Caco-2 (cell line): Measurements from ENCODE around the gene ALK. TPM values are rescaled to one million over a fixed set of nuclear protein-coding genes. Genes with fewer than 3 reads are reported as not detected.

Experiments used
- BruUV-seq: library from RNA; stranded (reverse); fragments of 400-500 nt; replicated peaks from 2 replicates; lab custom pipeline; 2021; lab: Mats Ljungman, UMichigan
- CTCF ChIA-PET: fragments of 300-600 bp; sonication (Branson Sonifier 250); formaldehyde crosslinking; loops from one replicate; lab custom pipeline; 2022; ENCODE audit warnings: antibody characterized with exemption; lab: Charles Lee
- POLR2A ChIA-PET: fragments of 300-600 bp; sonication (Branson Sonifier 250); formaldehyde crosslinking; loops from one replicate; lab custom pipeline; 2022; ENCODE audit warnings: antibody characterized with exemption; lab: Charles Lee
- DNase-seq, 2 experiments: peaks; one replicate each; pipeline versions ENCODE4 v3.0.0 to v3.0.0-alpha.2; 2020 to 2022
- H3K27me3 ChIP-seq: replicated peaks from 2 replicates; pipeline ENCODE4 v1.6.0; 2011; ENCODE audit warnings: low read length; ENCODE audit not compliant: control insufficient read depth, insufficient read depth
- H3K36me3 ChIP-seq: 2 replicates; pipeline ENCODE4 v1.5.1; 2011; ENCODE audit warnings: low read length; ENCODE audit not compliant: control insufficient read depth, insufficient read depth
- H3K4me1 ChIP-seq: fragments of 250-450 bp; sonication (Bioruptor Pico); 2 replicates; pipeline ENCODE4 v1.5.1; 2020; ENCODE audit warnings: mild to moderate bottlenecking
- H3K4me3 ChIP-seq: 2 replicates; pipeline ENCODE4 v1.5.1; 2011; ENCODE audit warnings: low read depth, mild to moderate bottlenecking, control low read depth, low read length
- H3K9me3 ChIP-seq: fragments of 250-450 bp; sonication (Bioruptor Pico); 2 replicates; pipeline ENCODE4 v1.5.1; 2020; ENCODE audit warnings: mild to moderate bottlenecking, moderate library complexity
- H3K27ac Mint-ChIP-seq: one replicate; pipeline ENCODE4 v1.8.0; 2022; ENCODE audit warnings: mixed read lengths; ENCODE audit not compliant: unreplicated experiment
- H3K27me3 Mint-ChIP-seq: one replicate; pipeline ENCODE4 v1.8.0; 2022; ENCODE audit warnings: mixed read lengths; ENCODE audit not compliant: insufficient read depth, unreplicated experiment
- H3K36me3 Mint-ChIP-seq: one replicate; pipeline ENCODE4 v1.8.0; 2022; ENCODE audit warnings: mild to moderate bottlenecking, mixed read lengths; ENCODE audit not compliant: insufficient read depth, unreplicated experiment
- H3K4me1 Mint-ChIP-seq: one replicate; pipeline ENCODE4 v1.8.0; 2022; ENCODE audit warnings: low read depth, mixed read lengths; ENCODE audit not compliant: unreplicated experiment
- H3K4me3 Mint-ChIP-seq: one replicate; pipeline ENCODE4 v1.8.0; 2022; ENCODE audit warnings: mild to moderate bottlenecking, moderate library complexity, mixed read lengths; ENCODE audit not compliant: unreplicated experiment
- H3K9me3 Mint-ChIP-seq: one replicate; pipeline ENCODE4 v1.8.0; 2022; ENCODE audit warnings: mixed read lengths; ENCODE audit not compliant: unreplicated experiment
- intact Hi-C: fragments of 100-400 bp; cut with micrococcal nuclease; formaldehyde crosslinking; loops from one replicate; pipeline ENCODE4 v1.10.0; 2022; ENCODE audit not compliant: unreplicated experiment
- total RNA-seq: library from RNA; stranded (reverse); gene quantifications from 2 replicates; pipeline ENCODE4 v1.2.3, GENCODE V29; 2022
- TF ChIP-seq, protein P1 (sequence below), 2 experiments: fragments of 200-600 bp in 1 of 2; IDR thresholded peaks; 1 replicate in 1 of 2; 2 replicates in 1 of 2; pipeline versions ENCODE4 v1.5.1 to v1.8.0; 2011 to 2022; ENCODE audit warnings: antibody characterized with exemption in 1 of 2, control low read depth in 1 of 2, inconsistent platforms in 1 of 2, low read depth in 1 of 2, low read length in 1 of 2, mild to moderate bottlenecking in 1 of 2, moderate library complexity in 1 of 2; ENCODE audit not compliant: insufficient read depth in 1 of 2, severe bottlenecking in 1 of 2, unreplicated experiment in 1 of 2

ALK gene
- total RNA-seq, 1 experiment from 2014 or later: 0.11 TPM

DNA sequence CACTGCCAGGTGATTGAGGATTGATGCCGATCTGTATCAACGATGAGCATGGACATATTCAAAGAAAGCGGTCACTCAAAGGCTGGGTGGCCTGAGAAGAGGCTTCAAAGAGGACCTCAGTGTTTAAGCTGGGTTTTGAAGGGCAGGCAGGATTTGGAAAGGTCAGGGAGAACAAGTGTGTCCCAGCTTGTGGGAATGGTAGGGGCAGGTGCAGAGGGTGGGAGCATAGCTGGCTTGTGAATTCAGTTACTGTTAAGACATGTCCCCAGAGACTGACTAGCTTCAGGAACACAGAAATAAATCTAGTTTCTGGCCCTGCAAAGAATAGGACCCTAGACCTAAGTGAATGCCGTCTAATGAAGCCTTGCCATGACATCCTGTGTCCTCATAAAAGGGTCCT is 442.7 kb downstream of the ALK start:
- Mint-ChIP-seq H3K4me1 (no peaks in the 10 kb centered on the region), H3K27ac (no peak overlapping the region), H3K4me3 (no peak overlapping the region), H3K9me3 (peaks cover 4% of the 10 kb centered on the region), H3K36me3 (no peaks in the 10 kb centered on the region), H3K27me3 (peaks cover 22% of the 10 kb centered on the region)
- H3K9me3 ChIP-seq: no peaks in the 10 kb centered on the region; the same call in 1 of the 2 replicates
- H3K27me3 ChIP-seq: no peaks in the 10 kb centered on the region
- no peak for DNase-seq
- H3K4me3 ChIP-seq: no peak overlapping the region
- H3K36me3 ChIP-seq: no peaks in the 10 kb centered on the region
- no TSS peak for BruUV-seq
- TF ChIP-seq, protein P1, sequence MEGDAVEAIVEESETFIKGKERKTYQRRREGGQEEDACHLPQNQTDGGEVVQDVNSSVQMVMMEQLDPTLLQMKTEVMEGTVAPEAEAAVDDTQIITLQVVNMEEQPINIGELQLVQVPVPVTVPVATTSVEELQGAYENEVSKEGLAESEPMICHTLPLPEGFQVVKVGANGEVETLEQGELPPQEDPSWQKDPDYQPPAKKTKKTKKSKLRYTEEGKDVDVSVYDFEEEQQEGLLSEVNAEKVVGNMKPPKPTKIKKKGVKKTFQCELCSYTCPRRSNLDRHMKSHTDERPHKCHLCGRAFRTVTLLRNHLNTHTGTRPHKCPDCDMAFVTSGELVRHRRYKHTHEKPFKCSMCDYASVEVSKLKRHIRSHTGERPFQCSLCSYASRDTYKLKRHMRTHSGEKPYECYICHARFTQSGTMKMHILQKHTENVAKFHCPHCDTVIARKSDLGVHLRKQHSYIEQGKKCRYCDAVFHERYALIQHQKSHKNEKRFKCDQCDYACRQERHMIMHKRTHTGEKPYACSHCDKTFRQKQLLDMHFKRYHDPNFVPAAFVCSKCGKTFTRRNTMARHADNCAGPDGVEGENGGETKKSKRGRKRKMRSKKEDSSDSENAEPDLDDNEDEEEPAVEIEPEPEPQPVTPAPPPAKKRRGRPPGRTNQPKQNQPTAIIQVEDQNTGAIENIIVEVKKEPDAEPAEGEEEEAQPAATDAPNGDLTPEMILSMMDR (IDR thresholded peaks at IDR 0.05; ENCODE audit: insufficient read depth in 1 of 2, low read depth in 1 of 2, low read length in 1 of 2, severe bottlenecking in 1 of 2, unreplicated experiment in 1 of 2): no peak
- H3K4me1 ChIP-seq: no peaks in the 10 kb centered on the region
- CTCF ChIA-PET: no interaction called here
- POLR2A ChIA-PET: no interaction called here
- intact Hi-C loops: no loop called here

DNA sequence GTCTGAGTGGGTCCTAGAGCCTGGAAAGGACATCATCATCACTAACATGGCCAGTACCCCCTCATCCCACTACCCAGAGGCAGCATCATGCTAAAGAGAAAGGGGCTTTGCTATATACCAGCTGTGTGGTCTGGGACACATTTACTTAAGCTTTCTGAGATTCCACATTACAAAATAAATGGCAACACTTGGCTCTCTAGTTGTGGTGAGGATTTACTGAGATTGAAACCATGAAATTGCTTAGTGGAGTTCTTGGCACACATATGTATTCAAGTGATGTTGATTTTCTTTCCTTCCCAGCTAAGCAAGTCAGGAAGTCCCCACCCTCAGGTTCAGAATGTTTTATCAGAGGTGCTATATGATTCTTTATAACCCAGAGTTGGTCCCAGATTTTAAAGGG is 444.2 kb downstream of the ALK start:
- ChIA-PET POLR2A (interaction anchor here (0.6 kb wide), 1 partner anchor 408 kb away, joined by 4 read pairs; no protein-coding TSS in a partner anchor), CTCF (no interaction called here)
- no TSS peak for BruUV-seq
- no peaks in the 10 kb centered on the region for H3K27me3 ChIP-seq
- no peaks in the 10 kb centered on the region for H3K4me1 ChIP-seq
- Mint-ChIP-seq H3K27me3 (peaks cover 21% of the 10 kb centered on the region), H3K27ac (no peak overlapping the region), H3K9me3 (no peaks in the 10 kb centered on the region), H3K4me1 (no peaks in the 10 kb centered on the region), H3K4me3 (no peak overlapping the region), H3K36me3 (no peaks in the 10 kb centered on the region)
- intact Hi-C loops: no loop called here
- H3K36me3 ChIP-seq: no peaks in the 10 kb centered on the region
- peaks cover 8% of the 10 kb centered on the region; the same call in 1 of the 2 replicates for H3K9me3 ChIP-seq
- no peak overlapping the region for H3K4me3 ChIP-seq
- no peak for DNase-seq
- TF ChIP-seq, protein P1 (IDR thresholded peaks at IDR 0.05; ENCODE audit: insufficient read depth in 1 of 2, low read depth in 1 of 2, low read length in 1 of 2, severe bottlenecking in 1 of 2, unreplicated experiment in 1 of 2): no peak

DNA sequence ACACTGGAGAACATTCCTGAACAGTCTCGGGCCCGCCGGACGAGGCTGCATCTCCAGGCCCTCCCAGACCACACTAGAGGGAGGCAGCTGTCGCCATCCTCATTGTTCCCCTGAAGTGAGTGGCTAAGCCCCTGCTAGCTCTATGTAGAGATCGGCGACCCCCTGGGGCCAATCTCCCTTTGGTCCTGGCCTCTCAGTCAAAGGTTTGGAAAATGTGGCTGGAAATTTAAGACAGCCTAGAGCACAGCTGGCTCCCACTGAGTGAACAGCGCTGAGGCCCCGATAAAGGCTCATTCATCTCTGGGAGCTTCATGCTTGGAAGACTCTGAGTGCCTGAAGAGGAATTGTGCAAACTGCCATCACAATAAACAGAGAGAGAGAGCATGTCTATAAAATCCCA is 445.9 kb downstream of the ALK start:
- TF ChIP-seq, protein P1 (IDR thresholded peaks at IDR 0.05; ENCODE audit: insufficient read depth in 1 of 2, low read depth in 1 of 2, low read length in 1 of 2, severe bottlenecking in 1 of 2, unreplicated experiment in 1 of 2): no peak
- H3K4me1 ChIP-seq: no peaks in the 10 kb centered on the region
- Mint-ChIP-seq H3K4me3 (no peak overlapping the region), H3K27me3 (peaks cover 20% of the 10 kb centered on the region), H3K4me1 (no peaks in the 10 kb centered on the region), H3K27ac (no peak overlapping the region), H3K9me3 (peaks cover 4% of the 10 kb centered on the region), H3K36me3 (no peaks in the 10 kb centered on the region)
- peaks cover 8% of the 10 kb centered on the region; the same call in 1 of the 2 replicates for H3K9me3 ChIP-seq
- intact Hi-C loops: no loop called here
- CTCF ChIA-PET: no interaction called here
- BruUV-seq: no TSS peak
- POLR2A ChIA-PET: no interaction called here
- DNase-seq: no peak
- H3K4me3 ChIP-seq: no peak overlapping the region
- H3K27me3 ChIP-seq: no peaks in the 10 kb centered on the region
- no peaks in the 10 kb centered on the region for H3K36me3 ChIP-seq
